DND-41 (cell line): ENCODE results near the gene KIF1A.

Experiments
- ATAC-seq: fragments of 200-7000 bp; cut with Tn5 transposase; 3 replicates; pipeline ENCODE4 v1.9.1; 2021; ENCODE audit warnings: low read depth; ENCODE audit not compliant: insufficient read depth
- DNase-seq: peaks from one replicate; pipeline ENCODE4 v3.0.0-alpha.2; 2020
- H2AFZ ChIP-seq: 2 replicates; pipeline ENCODE4 v1.6.0; 2012; ENCODE audit warnings: low read depth, low read length
- H3K27ac ChIP-seq: 2 replicates; pipeline ENCODE4 v1.5.1; 2012; ENCODE audit warnings: low read length, inconsistent platforms
- H3K27me3 ChIP-seq: fragments of 200-600 bp; sonication (generic); 2 replicates; pipeline ENCODE4 v1.6.0; 2012; ENCODE audit warnings: low read length, mild to moderate bottlenecking, inconsistent platforms; ENCODE audit not compliant: insufficient read depth, poor library complexity
- H3K36me3 ChIP-seq: 2 replicates; pipeline ENCODE4 v1.5.1; 2012; ENCODE audit warnings: low read length, inconsistent platforms; ENCODE audit not compliant: insufficient read depth
- H3K4me1 ChIP-seq: 2 replicates; pipeline ENCODE4 v1.5.1; 2012; ENCODE audit warnings: mild to moderate bottlenecking, low read length; ENCODE audit not compliant: insufficient read depth
- H3K4me2 ChIP-seq: 2 replicates; pipeline ENCODE4 v1.6.0; 2012; ENCODE audit warnings: mild to moderate bottlenecking, moderate library complexity, low read length, inconsistent platforms; ENCODE audit not compliant: insufficient read depth
- H3K4me3 ChIP-seq, 2 experiments: fragments of 200-600 bp in 1 of 2; shearing (Covaris generic) in 1 of 2; 2 replicates each; pipeline ENCODE4 v1.5.1; 2012 to 2016; ENCODE audit warnings: inconsistent platforms in 2 of 2, low read length in 2 of 2, mild to moderate bottlenecking in 2 of 2, low read depth in 1 of 2, moderate library complexity in 1 of 2
- H3K79me2 ChIP-seq: 2 replicates; pipeline ENCODE4 v1.6.0; 2012; ENCODE audit warnings: low read length, inconsistent platforms; ENCODE audit not compliant: insufficient read depth
- H3K9ac ChIP-seq: 2 replicates; pipeline ENCODE4 v1.6.0; 2012; ENCODE audit warnings: low read depth, mild to moderate bottlenecking, inconsistent platforms, low read length, moderate library complexity
- H3K9me3 ChIP-seq: 2 replicates; pipeline ENCODE4 v1.5.1; 2012; ENCODE audit warnings: low read length, moderate library complexity, mild to moderate bottlenecking, inconsistent platforms; ENCODE audit not compliant: insufficient read depth, severe bottlenecking
- H4K20me1 ChIP-seq: 2 replicates; pipeline ENCODE4 v1.6.0; 2012; ENCODE audit warnings: low read length; ENCODE audit not compliant: insufficient read depth
- EZH2 ChIP-seq: IDR thresholded peaks from 3 replicates; pipeline ENCODE4 v1.6.1; 2012; ENCODE audit warnings: borderline replicate concordance, low read depth, mild to moderate bottlenecking, moderate library complexity, low read length, inconsistent platforms; ENCODE audit not compliant: severe bottlenecking
- TF ChIP-seq, protein P1 (sequence below): IDR thresholded peaks from 2 replicates; pipeline ENCODE4 v1.5.1; 2012; ENCODE audit warnings: borderline replicate concordance, low read length, moderate library complexity, mild to moderate bottlenecking; ENCODE audit not compliant: poor library complexity, severe bottlenecking; ENCODE audit errors: extremely low read depth

The KIF1A gene

DNA sequence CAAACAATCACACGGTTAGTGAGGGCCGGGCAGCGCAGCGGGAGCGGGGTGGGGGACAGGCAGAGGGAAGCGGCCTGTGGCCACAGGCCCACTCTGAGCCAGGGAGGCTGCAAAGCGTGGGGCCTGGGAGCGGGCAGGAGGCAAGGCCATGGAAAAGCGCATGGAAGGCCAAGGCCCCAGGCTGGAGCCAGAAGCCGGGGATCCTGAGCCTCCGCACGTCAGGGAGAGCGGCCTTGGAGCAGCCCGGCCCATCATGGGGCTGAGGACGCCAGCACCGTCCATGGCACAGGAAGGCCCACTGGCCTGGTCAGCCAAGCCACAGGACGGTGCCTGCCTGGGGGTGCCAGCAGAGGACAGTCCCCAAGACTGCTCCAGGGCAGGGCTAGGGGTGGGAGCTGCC is 85.3 kb downstream of the KIF1A start:
- no peak overlapping the region for H2AFZ ChIP-seq
- TF ChIP-seq, protein P1, sequence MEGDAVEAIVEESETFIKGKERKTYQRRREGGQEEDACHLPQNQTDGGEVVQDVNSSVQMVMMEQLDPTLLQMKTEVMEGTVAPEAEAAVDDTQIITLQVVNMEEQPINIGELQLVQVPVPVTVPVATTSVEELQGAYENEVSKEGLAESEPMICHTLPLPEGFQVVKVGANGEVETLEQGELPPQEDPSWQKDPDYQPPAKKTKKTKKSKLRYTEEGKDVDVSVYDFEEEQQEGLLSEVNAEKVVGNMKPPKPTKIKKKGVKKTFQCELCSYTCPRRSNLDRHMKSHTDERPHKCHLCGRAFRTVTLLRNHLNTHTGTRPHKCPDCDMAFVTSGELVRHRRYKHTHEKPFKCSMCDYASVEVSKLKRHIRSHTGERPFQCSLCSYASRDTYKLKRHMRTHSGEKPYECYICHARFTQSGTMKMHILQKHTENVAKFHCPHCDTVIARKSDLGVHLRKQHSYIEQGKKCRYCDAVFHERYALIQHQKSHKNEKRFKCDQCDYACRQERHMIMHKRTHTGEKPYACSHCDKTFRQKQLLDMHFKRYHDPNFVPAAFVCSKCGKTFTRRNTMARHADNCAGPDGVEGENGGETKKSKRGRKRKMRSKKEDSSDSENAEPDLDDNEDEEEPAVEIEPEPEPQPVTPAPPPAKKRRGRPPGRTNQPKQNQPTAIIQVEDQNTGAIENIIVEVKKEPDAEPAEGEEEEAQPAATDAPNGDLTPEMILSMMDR: no peak
- TF ChIP-seq EZH2: no peak
- H3K79me2 ChIP-seq: no peaks in the 10 kb centered on the region
- ATAC-seq (no peak), DNase-seq (no peak)
- H3K4me2 ChIP-seq: no peak overlapping the region
- peaks cover 11% of the 10 kb centered on the region for H3K27me3 ChIP-seq
- H3K9me3 ChIP-seq: no peaks in the 10 kb centered on the region
- H3K36me3 ChIP-seq: no peaks in the 10 kb centered on the region
- H4K20me1 ChIP-seq: peaks cover 19% of the 10 kb centered on the region; the same call in 1 of the 2 replicates
- no peak overlapping the region for H3K4me3 ChIP-seq
- H3K9ac ChIP-seq: no peak overlapping the region
- no peaks in the 10 kb centered on the region for H3K4me1 ChIP-seq
- H3K27ac ChIP-seq: no peak overlapping the region

DNA sequence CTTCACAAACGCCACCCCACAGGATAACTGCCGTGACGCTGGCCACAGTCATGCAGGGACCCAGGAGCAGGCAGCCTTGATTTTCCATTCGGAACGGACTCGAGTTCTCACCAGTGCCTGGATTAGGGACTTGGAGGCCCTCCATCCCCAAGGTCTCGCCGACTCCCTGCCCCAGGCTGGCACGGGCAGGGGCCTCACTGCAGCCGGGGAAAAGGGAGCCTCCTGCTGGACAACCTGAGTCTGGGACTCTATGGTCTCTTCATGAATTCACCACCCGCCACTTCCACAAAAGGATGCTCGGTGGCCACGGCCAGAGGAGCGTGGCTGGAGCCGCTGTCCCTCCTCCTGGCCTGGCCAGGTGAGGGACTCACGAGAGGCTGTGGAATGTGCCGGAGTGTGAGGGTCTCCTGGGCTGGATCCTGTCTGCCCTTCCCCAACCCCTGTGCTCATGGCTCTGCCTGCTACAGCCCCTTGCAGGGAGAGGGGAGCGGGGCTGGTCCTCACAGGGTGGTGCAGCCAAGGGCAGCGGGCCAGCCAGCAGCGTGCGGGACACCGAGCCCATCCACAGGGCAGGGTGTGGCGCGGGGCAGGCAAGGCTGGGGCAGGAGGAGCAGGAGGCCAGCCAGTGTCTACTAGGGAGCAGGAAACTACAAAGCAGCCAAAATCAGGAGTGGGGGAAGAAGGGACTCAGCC is 86.1 kb downstream of the KIF1A start:
- Histone ChIP-seq H3K9ac (no peak overlapping the region), H3K79me2 (no peaks in the 10 kb centered on the region), H3K27me3 (peaks cover 10% of the 10 kb centered on the region), H3K27ac (no peak overlapping the region), H3K4me3 (no peak overlapping the region), H3K36me3 (no peaks in the 10 kb centered on the region), H3K9me3 (no peaks in the 10 kb centered on the region), H3K4me1 (no peaks in the 10 kb centered on the region), H4K20me1 (peaks cover 27% of the 10 kb centered on the region), H3K4me2 (no peak overlapping the region), H2AFZ (no peak overlapping the region)
- no peak for TF ChIP-seq EZH2
- TF ChIP-seq, protein P1: peak; percentile 33
- no peak for DNase-seq
- no peak for ATAC-seq

DNA sequence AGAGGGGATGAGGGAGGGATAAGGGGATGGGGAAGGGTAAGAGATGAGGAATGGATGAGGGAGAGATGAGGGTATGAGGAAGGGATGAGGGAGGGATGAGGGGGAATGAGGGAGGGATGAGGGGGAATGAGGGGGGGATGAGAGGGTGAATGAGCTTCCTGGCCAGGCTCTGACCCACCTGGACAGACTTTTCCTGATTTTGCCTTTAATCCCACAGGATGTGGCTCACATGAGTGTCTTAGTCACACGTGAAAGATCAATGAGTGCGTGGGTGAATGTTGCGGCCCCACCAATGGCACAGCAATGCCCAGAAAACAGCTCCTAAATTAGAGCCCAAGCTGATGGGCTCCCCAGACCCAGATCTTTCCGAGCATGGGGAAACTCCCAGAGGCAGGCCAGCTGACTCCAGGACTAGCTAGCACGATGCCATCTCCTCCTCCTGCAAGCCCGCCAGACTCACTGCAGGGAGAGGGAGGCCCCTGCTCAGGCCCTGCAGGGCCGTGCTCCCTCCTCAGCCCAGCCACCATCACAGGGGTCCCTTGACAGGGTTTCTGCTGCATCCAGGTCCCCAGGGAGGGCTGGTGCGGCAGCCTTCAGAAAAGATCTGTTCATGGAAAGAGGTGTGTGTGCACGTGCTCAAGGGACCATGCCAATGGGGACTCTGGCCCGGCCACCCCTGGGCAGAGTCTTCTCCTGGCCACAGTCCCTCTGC is 87.0 kb downstream of the KIF1A start:
- no peaks in the 10 kb centered on the region for H3K79me2 ChIP-seq
- peaks cover 32% of the 10 kb centered on the region for H4K20me1 ChIP-seq
- no peak overlapping the region for H3K9ac ChIP-seq
- H3K36me3 ChIP-seq: no peaks in the 10 kb centered on the region
- H3K4me3 ChIP-seq: no peak overlapping the region
- no peak overlapping the region for H3K27ac ChIP-seq
- H3K4me1 ChIP-seq: no peaks in the 10 kb centered on the region
- H3K27me3 ChIP-seq: peaks cover 6% of the 10 kb centered on the region
- no peaks in the 10 kb centered on the region for H3K9me3 ChIP-seq
- no peak for DNase-seq
- H2AFZ ChIP-seq: no peak overlapping the region
- no peak for ATAC-seq
- TF ChIP-seq, protein P1: no peak
- no peak for TF ChIP-seq EZH2
- H3K4me2 ChIP-seq: no peak overlapping the region
